A549 (cell line): Measurements from ENCODE around the gene CFAP61. TPM values are rescaled to one million over a fixed set of nuclear protein-coding genes. Genes with fewer than 3 reads are reported as not detected.

Experiments used
- ATAC-seq, 2 experiments: fragments of 200-7000 bp in 1 of 2; fragments of >200 bp in 1 of 2; cut with Nextera tagmentation in 1 of 2; cut with Tn5 transposase in 1 of 2; 3 replicates each; pipeline versions ENCODE4 v1.8.0 to v1.9.1; 2018 to 2020; ENCODE audit warnings: mild to moderate bottlenecking in 1 of 2, moderate library complexity in 1 of 2
- CTCF ChIA-PET: fragments of 300-600 bp; sonication (Branson Sonifier 250); formaldehyde crosslinking; extraction: SDS; loops from one replicate; lab custom pipeline; 2021; ENCODE audit warnings: antibody characterized with exemption, inconsistent platforms; lab: Yijun Ruan, JAX
- POLR2A ChIA-PET: fragments of 350-600 bp; formaldehyde crosslinking; extraction: SDS; loops from one replicate; lab custom pipeline; 2021; ENCODE audit warnings: antibody characterized with exemption, inconsistent platforms; lab: Yijun Ruan, JAX
- DNase-seq, 2 experiments: peaks; one replicate each; pipeline versions ENCODE4 v3.0.0 to v3.0.0-alpha.2; 2011 to 2016; ENCODE audit warnings: low read depth in 1 of 2, low spot score in 1 of 2
- FAIRE-seq: peaks from 2 replicates; lab custom pipeline; 2011; peaks lifted over from hg19 to GRCh38; lab: Jason Lieb, UNC
- H3K27ac ChIP-seq, 2 experiments: fragments of >200 bp; sonication (Bioruptor Twin); formaldehyde crosslinking; 3 replicates each; pipeline ENCODE4 v1.5.1; 2016 to 2017
- H3K4me1 ChIP-seq: fragments of >200 bp; sonication (Bioruptor Twin); formaldehyde crosslinking; 3 replicates; pipeline ENCODE4 v1.6.1; 2016
- H3K4me2 ChIP-seq: fragments of >200 bp; sonication (Bioruptor Twin); formaldehyde crosslinking; 3 replicates; pipeline ENCODE4 v1.6.1; 2016
- H3K4me3 ChIP-seq: fragments of >200 bp; sonication (Bioruptor Twin); formaldehyde crosslinking; 3 replicates; pipeline ENCODE4 v1.5.1; 2016
- H3K9me3 ChIP-seq: fragments of >200 bp; sonication (Bioruptor Twin); formaldehyde crosslinking; 3 replicates; pipeline ENCODE4 v1.6.1; 2016
- CEBPB ChIP-seq, 2 experiments: fragments of >200 bp in 1 of 2; sonication (Bioruptor Twin) in 1 of 2; formaldehyde crosslinking in 1 of 2; IDR thresholded peaks; 2 replicates each; pipeline ENCODE4 v1.6.1; 2012 to 2016
- CHD4 ChIP-seq: fragments of 200-600 bp; sonication (generic); IDR thresholded peaks from 2 replicates; pipeline ENCODE4 v1.6.1; 2016; ENCODE audit warnings: antibody characterized with exemption, mild to moderate bottlenecking, borderline replicate concordance
- EHMT2 ChIP-seq: fragments of 200-600 bp; sonication (generic); IDR thresholded peaks from 2 replicates; pipeline ENCODE4 v1.6.1; 2016; ENCODE audit warnings: antibody characterized with exemption, low read depth, mild to moderate bottlenecking, moderate library complexity
- EP300 ChIP-seq, 2 experiments: fragments of >200 bp; sonication (Bioruptor Twin); formaldehyde crosslinking; IDR thresholded peaks; 2 replicates in 1 of 2; 3 replicates in 1 of 2; pipeline ENCODE4 v1.6.1; 2016 to 2017
- FOSB ChIP-seq: fragments of 250-450 bp; sonication (Bioruptor Pico); IDR thresholded peaks from 2 replicates; pipeline ENCODE4 v1.5.0; 2020; ENCODE audit warnings: mild to moderate bottlenecking, moderate library complexity
- FOXS1 ChIP-seq: fragments of 250-450 bp; sonication (Bioruptor Pico); IDR thresholded peaks from 2 replicates; pipeline ENCODE4 v1.5.0; 2020; ENCODE audit warnings: mild to moderate bottlenecking, moderate library complexity
- HDAC2 ChIP-seq: fragments of 200-600 bp; sonication (generic); IDR thresholded peaks from 2 replicates; pipeline ENCODE4 v1.6.1; 2016
- MYC ChIP-seq: IDR thresholded peaks from 2 replicates; pipeline ENCODE4 v1.6.1; 2012; ENCODE audit warnings: mild to moderate bottlenecking, inconsistent platforms, low read length, improper control_type of control experiment, borderline replicate concordance
- NFE2L2 ChIP-seq: fragments of 150-350 bp; conservative IDR thresholded peaks from 2 replicates; pipeline ENCODE4 v1.6.1; 2014; ENCODE audit warnings: low read length
- NPAS2 ChIP-seq: fragments of 250-450 bp; sonication (Bioruptor Pico); IDR thresholded peaks from 2 replicates; pipeline ENCODE4 v1.8.0; 2022; ENCODE audit warnings: mild to moderate bottlenecking, moderate library complexity, borderline replicate concordance
- POLR2A ChIP-seq: IDR thresholded peaks from 2 replicates; pipeline ENCODE4 v1.6.1; 2012; ENCODE audit warnings: mild to moderate bottlenecking, low read length
- RARB ChIP-seq: fragments of 250-450 bp; sonication (Bioruptor Pico); IDR thresholded peaks from 2 replicates; pipeline ENCODE4 v1.8.0; 2021; ENCODE audit warnings: mild to moderate bottlenecking, moderate library complexity
- RNF2 ChIP-seq: fragments of 200-600 bp; sonication (generic); IDR thresholded peaks from 2 replicates; pipeline ENCODE4 v1.6.1; 2016; ENCODE audit warnings: low read depth, mild to moderate bottlenecking, antibody characterized with exemption, moderate library complexity, borderline replicate concordance
- SMC3 ChIP-seq: fragments of >200 bp; sonication (Bioruptor Twin); formaldehyde crosslinking; IDR thresholded peaks from 3 replicates; pipeline ENCODE4 v1.6.1; 2018; ENCODE audit warnings: inconsistent platforms
- SREBF2 ChIP-seq: fragments of 450-650 bp; IDR thresholded peaks from 2 replicates; pipeline ENCODE4 v1.6.1; 2014; ENCODE audit warnings: mild to moderate bottlenecking, moderate library complexity
- whole genome bisulfite sequencing: methylation state at CpG from one replicate; pipeline ENCODE4 v1.1.6; 2017; ENCODE audit errors: missing lambda C conversion rate; 5-methylcytosine and 5-hydroxymethylcytosine counted together
- polyA plus RNA-seq, 4 experiments: library from polyadenylated mRNA; depleted of rRNA in 3 of 4; stranded (reverse); fragments of >200 nt; fragmentation: RNase III in 1 of 4; extraction: RNeasy Plus Mini Kit Qiagen cat#74134 plus additional on column Dnase treatment in 1 of 4; gene quantifications; 2 replicates in 3 of 4; 3 replicates in 1 of 4; pipeline ENCODE4 v1.2.3, GENCODE V29; 2011 to 2017
- TF ChIP-seq, protein P1 (sequence below): fragments of 150-350 bp; IDR thresholded peaks from 2 replicates; pipeline ENCODE4 v1.6.1; 2014; ENCODE audit warnings: low read depth, mild to moderate bottlenecking, low read length
- TF ChIP-seq, protein P2 (sequence below): fragments of 250-450 bp; sonication (Bioruptor Pico); IDR thresholded peaks from 2 replicates; pipeline ENCODE4 v1.5.0; 2021; ENCODE audit warnings: mild to moderate bottlenecking, moderate library complexity, borderline replicate concordance
- TF ChIP-seq, protein P3 (sequence below): fragments of 200-600 bp; sonication (generic); IDR thresholded peaks from 2 replicates; pipeline ENCODE4 v1.6.1; 2016; ENCODE audit warnings: antibody characterized with exemption, mild to moderate bottlenecking, moderate library complexity
- TF ChIP-seq, protein P4 (sequence below): fragments of >200 bp; sonication (Bioruptor Twin); formaldehyde crosslinking; IDR thresholded peaks from 3 replicates; pipeline ENCODE4 v1.6.1; 2016
- TF ChIP-seq, protein P5 (sequence below): fragments of 250-450 bp; sonication (Bioruptor Pico); IDR thresholded peaks from 2 replicates; pipeline ENCODE4 v1.5.0; 2020; ENCODE audit warnings: low read depth, mild to moderate bottlenecking, moderate library complexity
- TF ChIP-seq, protein P6 (sequence below): fragments of >200 bp; sonication (Bioruptor Twin); formaldehyde crosslinking; IDR thresholded peaks from 3 replicates; pipeline ENCODE4 v1.5.1; 2016

The CFAP61 gene
- polyA plus RNA-seq, 2 of the 4 experiments (the other 2 are of a cell fraction) = 0.39 to 0.70 TPM

DNA sequence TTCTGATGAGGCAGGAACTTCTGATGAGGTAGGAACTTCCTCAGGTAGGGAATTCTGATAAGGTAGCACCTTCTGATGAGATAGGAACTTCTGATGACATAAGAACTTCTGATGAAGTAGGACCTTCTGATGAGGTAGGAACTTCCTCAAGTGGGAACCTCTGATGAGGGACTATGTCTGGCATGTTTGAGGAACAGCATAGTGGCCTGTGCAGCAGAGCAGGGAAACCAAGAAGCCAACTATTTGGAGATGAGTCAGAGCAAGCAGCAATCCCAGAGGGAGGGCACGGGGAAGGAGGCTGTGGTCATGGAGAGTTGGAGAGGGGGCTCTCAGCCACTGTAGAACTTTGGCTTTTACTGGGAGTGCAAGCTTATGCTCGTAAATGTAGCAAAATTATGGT lies 132.4 kb downstream of the CFAP61 start:
- TF ChIP-seq FOXS1 (CRISPR knock-in tag) (no peak), NFE2L2 (no peak), FOSB (CRISPR knock-in tag) (no peak)
- TF ChIP-seq, protein P1, sequence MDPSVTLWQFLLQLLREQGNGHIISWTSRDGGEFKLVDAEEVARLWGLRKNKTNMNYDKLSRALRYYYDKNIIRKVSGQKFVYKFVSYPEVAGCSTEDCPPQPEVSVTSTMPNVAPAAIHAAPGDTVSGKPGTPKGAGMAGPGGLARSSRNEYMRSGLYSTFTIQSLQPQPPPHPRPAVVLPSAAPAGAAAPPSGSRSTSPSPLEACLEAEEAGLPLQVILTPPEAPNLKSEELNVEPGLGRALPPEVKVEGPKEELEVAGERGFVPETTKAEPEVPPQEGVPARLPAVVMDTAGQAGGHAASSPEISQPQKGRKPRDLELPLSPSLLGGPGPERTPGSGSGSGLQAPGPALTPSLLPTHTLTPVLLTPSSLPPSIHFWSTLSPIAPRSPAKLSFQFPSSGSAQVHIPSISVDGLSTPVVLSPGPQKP = no peak

DNA sequence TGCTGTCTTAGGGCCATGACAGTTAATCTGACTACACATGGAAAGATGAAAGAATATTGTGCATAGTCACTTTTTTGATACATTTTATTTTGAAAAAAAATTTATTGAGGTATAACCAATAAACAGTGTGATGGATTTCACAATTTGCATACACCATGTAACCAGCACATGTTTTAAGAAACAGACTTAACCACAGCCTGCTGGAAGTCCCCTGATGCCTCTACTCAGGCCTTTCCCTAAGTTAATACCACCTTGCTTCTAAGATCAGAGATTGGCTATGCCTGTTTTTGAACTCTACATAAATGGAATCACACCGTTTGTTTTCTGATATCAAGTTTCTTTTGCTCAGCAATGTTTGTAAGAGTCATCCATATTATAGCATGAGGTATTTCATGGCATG lies 136.3 kb downstream of the CFAP61 start:
- no peak for FAIRE-seq
- no peak for TF ChIP-seq EHMT2
- no peak for TF ChIP-seq SMC3
- TF ChIP-seq, protein P2, sequence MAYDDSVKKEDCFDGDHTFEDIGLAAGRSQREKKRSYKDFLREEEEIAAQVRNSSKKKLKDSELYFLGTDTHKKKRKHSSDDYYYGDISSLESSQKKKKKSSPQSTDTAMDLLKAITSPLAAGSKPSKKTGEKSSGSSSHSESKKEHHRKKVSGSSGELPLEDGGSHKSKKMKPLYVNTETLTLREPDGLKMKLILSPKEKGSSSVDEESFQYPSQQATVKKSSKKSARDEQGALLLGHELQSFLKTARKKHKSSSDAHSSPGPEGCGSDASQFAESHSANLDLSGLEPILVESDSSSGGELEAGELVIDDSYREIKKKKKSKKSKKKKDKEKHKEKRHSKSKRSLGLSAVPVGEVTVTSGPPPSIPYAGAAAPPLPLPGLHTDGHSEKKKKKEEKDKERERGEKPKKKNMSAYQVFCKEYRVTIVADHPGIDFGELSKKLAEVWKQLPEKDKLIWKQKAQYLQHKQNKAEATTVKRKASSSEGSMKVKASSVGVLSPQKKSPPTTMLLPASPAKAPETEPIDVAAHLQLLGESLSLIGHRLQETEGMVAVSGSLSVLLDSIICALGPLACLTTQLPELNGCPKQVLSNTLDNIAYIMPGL (CRISPR knock-in tag) = no peak
- TF ChIP-seq HDAC2 = no peak
- TF ChIP-seq CHD4 = no peak
- no peak for TF ChIP-seq POLR2A
- TF ChIP-seq RARB (CRISPR knock-in tag) = no peak
- no peak for TF ChIP-seq NFE2L2
- TF ChIP-seq, protein P3, sequence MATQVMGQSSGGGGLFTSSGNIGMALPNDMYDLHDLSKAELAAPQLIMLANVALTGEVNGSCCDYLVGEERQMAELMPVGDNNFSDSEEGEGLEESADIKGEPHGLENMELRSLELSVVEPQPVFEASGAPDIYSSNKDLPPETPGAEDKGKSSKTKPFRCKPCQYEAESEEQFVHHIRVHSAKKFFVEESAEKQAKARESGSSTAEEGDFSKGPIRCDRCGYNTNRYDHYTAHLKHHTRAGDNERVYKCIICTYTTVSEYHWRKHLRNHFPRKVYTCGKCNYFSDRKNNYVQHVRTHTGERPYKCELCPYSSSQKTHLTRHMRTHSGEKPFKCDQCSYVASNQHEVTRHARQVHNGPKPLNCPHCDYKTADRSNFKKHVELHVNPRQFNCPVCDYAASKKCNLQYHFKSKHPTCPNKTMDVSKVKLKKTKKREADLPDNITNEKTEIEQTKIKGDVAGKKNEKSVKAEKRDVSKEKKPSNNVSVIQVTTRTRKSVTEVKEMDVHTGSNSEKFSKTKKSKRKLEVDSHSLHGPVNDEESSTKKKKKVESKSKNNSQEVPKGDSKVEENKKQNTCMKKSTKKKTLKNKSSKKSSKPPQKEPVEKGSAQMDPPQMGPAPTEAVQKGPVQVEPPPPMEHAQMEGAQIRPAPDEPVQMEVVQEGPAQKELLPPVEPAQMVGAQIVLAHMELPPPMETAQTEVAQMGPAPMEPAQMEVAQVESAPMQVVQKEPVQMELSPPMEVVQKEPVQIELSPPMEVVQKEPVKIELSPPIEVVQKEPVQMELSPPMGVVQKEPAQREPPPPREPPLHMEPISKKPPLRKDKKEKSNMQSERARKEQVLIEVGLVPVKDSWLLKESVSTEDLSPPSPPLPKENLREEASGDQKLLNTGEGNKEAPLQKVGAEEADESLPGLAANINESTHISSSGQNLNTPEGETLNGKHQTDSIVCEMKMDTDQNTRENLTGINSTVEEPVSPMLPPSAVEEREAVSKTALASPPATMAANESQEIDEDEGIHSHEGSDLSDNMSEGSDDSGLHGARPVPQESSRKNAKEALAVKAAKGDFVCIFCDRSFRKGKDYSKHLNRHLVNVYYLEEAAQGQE = no peak
- TF ChIP-seq EP300 (IDR thresholded peaks at IDR 0.05) = no peak
- TF ChIP-seq, protein P4, sequence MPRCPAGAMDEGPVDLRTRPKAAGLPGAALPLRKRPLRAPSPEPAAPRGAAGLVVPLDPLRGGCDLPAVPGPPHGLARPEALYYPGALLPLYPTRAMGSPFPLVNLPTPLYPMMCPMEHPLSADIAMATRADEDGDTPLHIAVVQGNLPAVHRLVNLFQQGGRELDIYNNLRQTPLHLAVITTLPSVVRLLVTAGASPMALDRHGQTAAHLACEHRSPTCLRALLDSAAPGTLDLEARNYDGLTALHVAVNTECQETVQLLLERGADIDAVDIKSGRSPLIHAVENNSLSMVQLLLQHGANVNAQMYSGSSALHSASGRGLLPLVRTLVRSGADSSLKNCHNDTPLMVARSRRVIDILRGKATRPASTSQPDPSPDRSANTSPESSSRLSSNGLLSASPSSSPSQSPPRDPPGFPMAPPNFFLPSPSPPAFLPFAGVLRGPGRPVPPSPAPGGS = no peak
- TF ChIP-seq, protein P5, sequence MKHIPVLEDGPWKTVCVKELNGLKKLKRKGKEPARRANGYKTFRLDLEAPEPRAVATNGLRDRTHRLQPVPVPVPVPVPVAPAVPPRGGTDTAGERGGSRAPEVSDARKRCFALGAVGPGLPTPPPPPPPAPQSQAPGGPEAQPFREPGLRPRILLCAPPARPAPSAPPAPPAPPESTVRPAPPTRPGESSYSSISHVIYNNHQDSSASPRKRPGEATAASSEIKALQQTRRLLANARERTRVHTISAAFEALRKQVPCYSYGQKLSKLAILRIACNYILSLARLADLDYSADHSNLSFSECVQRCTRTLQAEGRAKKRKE (CRISPR knock-in tag) = no peak
- TF ChIP-seq RNF2 = no peak
- TF ChIP-seq, protein P6, sequence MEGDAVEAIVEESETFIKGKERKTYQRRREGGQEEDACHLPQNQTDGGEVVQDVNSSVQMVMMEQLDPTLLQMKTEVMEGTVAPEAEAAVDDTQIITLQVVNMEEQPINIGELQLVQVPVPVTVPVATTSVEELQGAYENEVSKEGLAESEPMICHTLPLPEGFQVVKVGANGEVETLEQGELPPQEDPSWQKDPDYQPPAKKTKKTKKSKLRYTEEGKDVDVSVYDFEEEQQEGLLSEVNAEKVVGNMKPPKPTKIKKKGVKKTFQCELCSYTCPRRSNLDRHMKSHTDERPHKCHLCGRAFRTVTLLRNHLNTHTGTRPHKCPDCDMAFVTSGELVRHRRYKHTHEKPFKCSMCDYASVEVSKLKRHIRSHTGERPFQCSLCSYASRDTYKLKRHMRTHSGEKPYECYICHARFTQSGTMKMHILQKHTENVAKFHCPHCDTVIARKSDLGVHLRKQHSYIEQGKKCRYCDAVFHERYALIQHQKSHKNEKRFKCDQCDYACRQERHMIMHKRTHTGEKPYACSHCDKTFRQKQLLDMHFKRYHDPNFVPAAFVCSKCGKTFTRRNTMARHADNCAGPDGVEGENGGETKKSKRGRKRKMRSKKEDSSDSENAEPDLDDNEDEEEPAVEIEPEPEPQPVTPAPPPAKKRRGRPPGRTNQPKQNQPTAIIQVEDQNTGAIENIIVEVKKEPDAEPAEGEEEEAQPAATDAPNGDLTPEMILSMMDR = no peak
- TF ChIP-seq MYC = no peak
- no peak for TF ChIP-seq FOSB (CRISPR knock-in tag)
- no peak for TF ChIP-seq NPAS2 (CRISPR knock-in tag)
- no peak for TF ChIP-seq CEBPB (IDR thresholded peaks at IDR 0.05)
- TF ChIP-seq SREBF2 = no peak
- TF ChIP-seq, all 56 proteins: peak for 0
- WGBS = 0% methylated on average over 1 of the region's 1 CpG
- H3K27ac ChIP-seq = no peak overlapping the region
- DNase-seq = no peak
- no peak overlapping the region for H3K4me3 ChIP-seq
- no peak overlapping the region for H3K4me2 ChIP-seq
- POLR2A ChIA-PET = no interaction called here
- H3K9me3 ChIP-seq = no peaks in the 10 kb centered on the region
- CTCF ChIA-PET = no interaction called here
- no peaks in the 10 kb centered on the region for H3K4me1 ChIP-seq
- no peak for ATAC-seq

More for the DNA sequence above, 132.4 kb downstream of the CFAP61 start:
- Histone ChIP-seq H3K4me3 (no peak overlapping the region), H3K27ac (no peak overlapping the region), H3K9me3 (no peaks in the 10 kb centered on the region), H3K4me2 (no peak overlapping the region), H3K4me1 (no peaks in the 10 kb centered on the region)
- CTCF ChIA-PET = interaction anchor here (0.6 to 1.0 kb wide), 2 partner anchors 20 to 101 kb away, joined by 3 read pairs; no protein-coding TSS in a partner anchor
- ATAC-seq (no peak), FAIRE-seq (no peak), DNase-seq (no peak)
- WGBS = 11% methylated on average over 2 of the region's 2 CpGs
- POLR2A ChIA-PET = no interaction called here
